T-helper 2 cell treated with Interferon-gamma antibody and Interleukin-4, amounts not matched to agents 5 μg/mL and 100 μg/mL, for 36 hours (primary cell): ENCODE measurements around the gene CCDC69.

Experiments
- DNase-seq: peaks from one replicate; pipeline ENCODE4 v3.0.0; 2021; ENCODE audit warnings: low spot score
- H3K27ac Mint-ChIP-seq: one replicate; pipeline ENCODE4 v1.8.0; 2021; ENCODE audit warnings: mild to moderate bottlenecking, mixed read lengths
- H3K27me3 Mint-ChIP-seq: one replicate; pipeline ENCODE4 v1.8.0; 2021; ENCODE audit warnings: low read depth, mixed read lengths
- H3K36me3 Mint-ChIP-seq: one replicate; pipeline ENCODE4 v1.8.0; 2021; ENCODE audit warnings: low read depth, mixed read lengths
- H3K4me1 Mint-ChIP-seq: one replicate; pipeline ENCODE4 v1.8.0; 2021; ENCODE audit warnings: low read depth, mixed read lengths
- H3K4me3 Mint-ChIP-seq: one replicate; pipeline ENCODE4 v1.8.0; 2022; ENCODE audit warnings: mild to moderate bottlenecking, moderate library complexity, mixed read lengths
- H3K9me3 Mint-ChIP-seq: one replicate; pipeline ENCODE4 v1.8.0; 2021; ENCODE audit warnings: mixed read lengths

CCDC69 gene

DNA sequence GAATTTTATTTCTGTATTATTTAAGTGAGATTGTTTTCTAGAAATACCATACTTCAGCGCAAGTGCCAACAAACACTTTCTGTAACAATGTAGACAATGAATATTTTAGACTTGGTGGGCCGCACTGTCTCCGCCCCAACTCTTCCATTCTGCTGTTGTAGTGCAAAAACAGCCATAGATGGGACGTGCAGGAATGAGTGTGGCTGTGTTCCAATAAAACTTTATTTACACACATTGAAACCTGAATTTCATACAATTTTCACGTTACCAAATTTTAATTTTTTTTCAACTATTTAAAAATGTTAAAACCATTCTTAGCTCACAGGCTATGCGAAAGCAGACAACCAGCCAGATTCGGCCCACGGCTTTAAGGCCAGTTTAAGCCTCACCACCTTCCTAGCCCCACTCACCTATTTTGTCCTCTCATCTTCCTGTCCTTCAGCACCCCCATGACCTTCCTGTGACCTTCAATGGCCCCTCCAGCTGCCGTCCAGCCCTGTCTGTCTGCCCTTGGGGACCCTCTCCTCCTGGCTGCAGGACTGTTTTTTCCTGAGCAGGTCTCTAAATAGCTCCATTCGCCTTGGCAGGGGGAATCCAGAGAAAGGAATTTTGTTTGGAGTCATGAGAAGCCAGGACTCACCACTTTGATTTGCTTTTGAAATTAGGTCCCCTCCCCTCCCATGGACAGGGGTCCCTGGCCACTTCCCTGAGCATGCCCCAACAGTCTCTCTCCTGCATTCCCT lies 55.1 kb downstream of the CCDC69 start:
- no peaks in the 10 kb centered on the region for H3K36me3 Mint-ChIP-seq
- H3K27me3 Mint-ChIP-seq, result no peaks in the 10 kb centered on the region
- H3K9me3 Mint-ChIP-seq, result no peaks in the 10 kb centered on the region
- H3K4me3 Mint-ChIP-seq, result no peak overlapping the region
- peaks cover 19% of the 10 kb centered on the region for H3K4me1 Mint-ChIP-seq
- no peak overlapping the region for H3K27ac Mint-ChIP-seq
- DNase-seq, result no peak

DNA sequence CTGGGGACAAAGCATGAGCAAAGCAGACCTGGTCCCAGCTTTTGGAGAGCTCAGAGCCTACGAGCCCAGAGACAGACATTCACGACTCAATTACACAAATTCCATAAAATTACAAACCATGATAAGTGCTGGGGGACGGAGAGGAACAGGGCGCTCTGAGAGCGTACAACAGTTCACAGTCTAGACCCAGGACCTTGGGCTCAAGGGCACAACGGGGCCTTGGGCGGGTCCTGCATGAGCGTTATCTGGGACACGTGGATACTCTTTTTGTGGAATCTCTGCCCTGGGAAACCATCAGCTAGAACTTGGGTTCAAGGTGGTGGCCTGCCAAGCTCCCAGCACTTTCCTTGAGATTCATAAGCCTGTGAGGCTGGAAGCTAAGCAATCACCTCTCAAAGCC lies 56.9 kb downstream of the CCDC69 start:
- Mint-ChIP-seq H3K27me3 (no peaks in the 10 kb centered on the region), H3K9me3 (no peaks in the 10 kb centered on the region), H3K4me3 (no peak overlapping the region), H3K4me1 (peaks cover 19% of the 10 kb centered on the region), H3K36me3 (no peaks in the 10 kb centered on the region), H3K27ac (no peak overlapping the region)
- DNase-seq, result no peak

DNA sequence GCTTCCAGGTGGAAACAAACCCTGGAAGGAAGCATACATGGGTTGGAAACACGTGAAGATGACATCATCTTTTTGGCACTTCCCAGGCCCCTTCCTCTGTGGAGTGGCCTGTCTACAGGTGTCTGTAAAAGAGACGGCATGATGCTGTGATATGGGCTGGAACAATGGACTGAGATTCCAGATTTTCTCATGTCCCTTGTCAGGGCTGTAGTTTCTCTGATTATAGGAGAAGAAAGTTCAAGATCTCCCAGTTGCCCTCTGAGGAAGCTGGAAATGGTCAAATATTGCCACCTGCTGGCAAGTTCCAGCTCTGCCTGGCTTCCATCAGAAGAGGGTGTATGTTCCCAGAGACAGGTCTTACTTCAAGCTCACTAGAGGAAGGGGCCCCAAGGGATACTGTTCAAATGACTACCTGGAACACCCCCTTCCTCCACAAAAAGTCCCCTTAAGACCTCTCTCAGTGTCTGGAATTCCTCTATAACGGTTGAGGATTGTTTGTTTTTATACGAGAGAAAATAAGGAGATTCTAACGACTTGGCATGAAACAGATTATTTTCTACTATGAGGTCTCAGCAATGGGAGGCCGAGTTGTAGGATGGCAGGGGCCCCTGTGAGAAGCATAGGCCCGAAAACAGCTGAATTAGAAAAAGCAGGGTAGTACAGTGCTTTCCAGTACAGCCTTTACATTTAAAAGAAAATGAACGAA lies 59.1 kb downstream of the CCDC69 start:
- no peak overlapping the region for H3K27ac Mint-ChIP-seq
- H3K4me1 Mint-ChIP-seq, result peaks cover 9% of the 10 kb centered on the region
- DNase-seq, result peak; percentile 68
- H3K27me3 Mint-ChIP-seq, result peaks cover 3% of the 10 kb centered on the region
- H3K4me3 Mint-ChIP-seq, result no peak overlapping the region
- no peaks in the 10 kb centered on the region for H3K36me3 Mint-ChIP-seq
- H3K9me3 Mint-ChIP-seq, result no peaks in the 10 kb centered on the region

DNA sequence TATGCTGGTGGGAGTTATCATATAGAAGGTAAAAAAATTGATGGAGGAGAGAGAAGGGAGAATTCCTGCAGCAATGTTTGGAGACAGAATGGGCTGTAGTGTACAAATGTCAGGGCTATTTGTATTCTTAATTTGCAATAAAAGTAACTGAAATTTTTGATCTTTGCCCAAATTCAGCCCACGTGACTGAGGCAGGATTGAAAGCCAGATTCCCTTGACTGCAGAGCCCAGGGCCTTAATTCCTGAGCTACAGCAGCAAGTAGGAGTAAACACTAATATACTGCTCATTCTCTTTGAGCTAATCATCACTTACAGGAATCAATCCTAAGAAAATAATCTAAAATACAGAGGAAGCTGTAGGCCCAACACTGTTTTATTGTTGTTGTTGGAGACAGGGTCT lies 61.1 kb downstream of the CCDC69 start:
- Mint-ChIP-seq H3K27me3 (peaks cover 3% of the 10 kb centered on the region), H3K9me3 (no peaks in the 10 kb centered on the region), H3K27ac (no peak overlapping the region), H3K4me3 (no peak overlapping the region), H3K4me1 (peaks cover 18% of the 10 kb centered on the region), H3K36me3 (no peaks in the 10 kb centered on the region)
- DNase-seq, result no peak

DNA sequence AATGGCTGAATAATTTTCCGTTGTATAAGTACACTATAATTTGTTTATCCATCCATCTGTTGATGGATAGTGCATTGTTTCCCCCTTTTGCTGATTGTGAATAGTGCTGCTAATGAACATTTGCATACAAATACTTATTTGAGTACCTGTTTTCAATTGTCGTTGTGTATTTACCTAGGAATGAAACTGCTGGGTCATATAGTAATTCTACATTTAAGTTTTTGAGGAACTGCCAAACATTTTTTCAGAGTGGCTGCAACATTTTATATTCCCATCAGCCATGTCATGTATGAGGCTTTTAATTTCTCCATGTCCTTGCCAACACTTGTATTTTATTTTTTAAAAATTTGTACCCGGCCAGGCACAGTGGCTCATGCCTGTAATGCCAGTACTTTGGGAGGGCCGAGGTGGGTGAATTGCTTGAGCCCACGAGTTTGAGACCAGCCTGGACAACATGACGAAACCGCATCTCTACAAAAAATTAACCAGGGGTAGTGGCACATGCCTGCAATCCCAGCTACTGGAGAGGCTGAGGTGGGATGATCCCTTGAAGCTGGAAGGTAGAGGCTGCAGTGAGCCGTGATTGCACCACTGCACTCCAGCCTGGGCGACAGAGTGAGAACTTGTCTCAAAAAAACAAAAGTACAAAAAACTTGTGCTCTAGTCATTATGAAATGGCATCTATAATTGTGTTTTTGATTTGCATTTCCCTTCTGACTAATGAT lies 64.1 kb downstream of the CCDC69 start:
- H3K4me1 Mint-ChIP-seq, result peaks cover 27% of the 10 kb centered on the region
- no peak for DNase-seq
- H3K27ac Mint-ChIP-seq, result no peak overlapping the region
- H3K9me3 Mint-ChIP-seq, result no peaks in the 10 kb centered on the region
- peak overlapping the region; percentile 52 for H3K4me3 Mint-ChIP-seq
- H3K36me3 Mint-ChIP-seq, result peaks cover 19% of the 10 kb centered on the region
- H3K27me3 Mint-ChIP-seq, result peaks cover 3% of the 10 kb centered on the region

DNA sequence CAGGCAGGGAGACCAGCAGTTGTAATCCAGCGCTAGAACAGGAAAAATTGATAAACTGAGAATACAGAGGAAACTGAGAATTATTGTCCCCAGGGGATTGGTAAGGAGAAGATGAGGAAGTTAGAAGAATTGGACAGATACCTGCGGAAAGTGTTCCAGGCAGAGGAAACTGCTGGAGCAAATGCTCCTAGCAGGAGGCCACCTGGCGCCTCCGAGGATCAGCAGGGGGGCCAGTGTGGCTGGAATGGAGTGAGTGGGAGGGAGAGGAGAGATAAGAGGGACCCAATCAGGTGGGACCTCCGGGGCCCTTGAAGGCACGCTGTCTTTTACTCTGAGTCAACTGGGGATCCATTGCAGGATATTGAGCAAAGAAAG lies 65.6 kb downstream of the CCDC69 start:
- no peak for DNase-seq
- H3K4me3 Mint-ChIP-seq, result peak overlapping the region; percentile 99
- no peaks in the 10 kb centered on the region for H3K9me3 Mint-ChIP-seq
- peaks cover 33% of the 10 kb centered on the region for H3K36me3 Mint-ChIP-seq
- H3K27me3 Mint-ChIP-seq, result peaks cover 3% of the 10 kb centered on the region
- peaks cover 37% of the 10 kb centered on the region for H3K4me1 Mint-ChIP-seq
- H3K27ac Mint-ChIP-seq, result peak overlapping the region; percentile 92

DNA sequence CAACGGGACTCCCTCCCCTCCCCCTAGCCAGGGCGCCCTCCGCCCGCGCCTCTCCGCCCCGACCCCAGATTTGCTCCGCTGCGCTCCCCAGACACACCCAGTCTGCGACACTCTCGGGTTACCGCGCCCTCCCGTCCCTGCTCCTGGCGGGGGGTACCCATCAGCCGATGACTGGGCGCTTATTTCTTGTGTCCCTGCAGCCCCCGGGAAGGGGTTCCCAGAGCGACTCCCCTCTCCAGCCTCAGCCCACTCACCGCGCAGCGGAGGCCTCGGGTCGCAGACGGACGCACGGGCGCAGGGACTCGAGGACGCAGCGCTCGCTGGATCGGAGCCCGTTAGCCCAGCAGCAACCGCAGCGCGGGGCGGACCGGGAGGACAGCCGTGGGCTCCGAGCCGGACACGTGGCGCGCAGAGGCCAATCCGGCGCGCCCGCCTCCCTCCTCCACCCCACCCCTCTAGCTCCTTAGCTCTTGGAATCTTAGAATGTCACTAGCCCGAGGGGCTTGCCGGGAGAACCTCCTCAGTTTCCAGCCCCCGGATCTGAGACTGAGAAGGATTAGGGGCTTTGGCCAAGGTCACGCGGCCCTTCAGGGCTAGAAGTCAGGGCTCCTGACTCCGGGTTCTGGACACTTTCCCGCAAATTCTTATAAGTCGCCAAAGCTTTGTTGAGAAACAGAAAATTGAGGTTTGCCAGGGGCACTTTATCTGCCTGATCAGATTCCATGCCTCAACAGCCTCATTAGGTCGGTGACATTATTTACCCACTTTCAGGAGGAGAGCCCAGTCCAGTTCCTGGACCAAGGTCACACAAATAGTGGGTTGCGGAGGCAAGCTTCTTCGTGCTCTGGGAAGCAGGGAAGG lies 66.2 kb downstream of the CCDC69 start, which contains the start of gene ANXA6:
Gene ANXA6 (minus strand): TSS at position 354 of the 861 bp plus-strand sequence. CDS start 9,878 bp downstream, outside the sequence.
- Mint-ChIP-seq H3K27ac (peak within 1 kb of the TSS; percentile 92), H3K9me3 (no peaks in the 10 kb centered on the region), H3K4me3 (peak within 1 kb of the TSS; percentile 99), H3K4me1 (peaks cover 43% of the 10 kb centered on the region), H3K27me3 (peaks cover 3% of the 10 kb centered on the region), H3K36me3 (peaks cover 39% of the 10 kb centered on the region)
- DNase-seq, result peak; percentile 71

DNA sequence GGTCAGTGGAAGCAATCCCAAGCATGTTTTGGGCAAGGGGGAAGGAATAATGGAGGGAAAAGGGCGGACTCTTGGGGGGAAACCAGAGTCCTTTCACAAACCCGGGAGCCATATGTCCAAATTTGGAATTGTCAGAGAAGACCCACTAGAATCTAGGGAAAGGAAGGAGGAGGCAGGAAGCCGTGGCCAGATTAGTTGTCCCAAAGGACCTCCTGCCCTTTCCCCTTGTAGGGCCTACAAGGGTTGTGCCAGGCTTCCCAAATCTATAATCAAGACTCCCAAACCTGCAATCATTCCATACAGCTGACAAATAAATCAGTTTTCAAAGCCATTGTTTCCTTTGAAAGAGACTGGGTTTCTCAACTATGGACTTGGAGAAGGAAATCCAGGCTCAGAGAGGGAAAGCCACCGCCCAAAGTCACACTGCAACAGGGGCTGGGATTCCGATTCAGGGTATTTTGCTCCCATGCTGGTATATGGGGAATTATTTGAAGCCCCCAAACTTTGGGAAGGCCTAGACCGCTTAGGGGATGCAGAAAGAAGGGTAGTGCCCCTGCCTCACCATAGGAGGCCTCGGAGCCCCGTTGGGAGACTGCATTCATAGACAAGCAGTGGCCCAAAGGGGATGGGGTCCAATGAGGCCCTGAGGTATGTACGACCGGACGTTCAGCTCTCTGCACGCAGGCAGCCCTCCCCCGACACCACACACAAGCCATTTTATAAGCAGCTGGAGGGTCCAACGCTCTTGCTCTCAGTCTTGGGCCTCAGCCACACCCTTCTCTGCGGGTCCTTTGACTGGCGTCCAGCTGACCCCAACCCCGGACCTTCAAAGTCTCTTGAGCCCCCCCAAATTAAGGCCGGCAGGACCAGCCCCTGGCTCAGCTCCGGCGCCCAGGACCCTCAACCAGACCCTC lies 67.1 kb downstream of the CCDC69 start:
- peak overlapping the region; percentile 99 for H3K4me3 Mint-ChIP-seq
- H3K4me1 Mint-ChIP-seq, result peaks cover 52% of the 10 kb centered on the region
- no peak for DNase-seq
- peaks cover 47% of the 10 kb centered on the region for H3K36me3 Mint-ChIP-seq
- H3K27ac Mint-ChIP-seq, result peak overlapping the region; percentile 92
- H3K27me3 Mint-ChIP-seq, result peaks cover 3% of the 10 kb centered on the region
- no peaks in the 10 kb centered on the region for H3K9me3 Mint-ChIP-seq

DNA sequence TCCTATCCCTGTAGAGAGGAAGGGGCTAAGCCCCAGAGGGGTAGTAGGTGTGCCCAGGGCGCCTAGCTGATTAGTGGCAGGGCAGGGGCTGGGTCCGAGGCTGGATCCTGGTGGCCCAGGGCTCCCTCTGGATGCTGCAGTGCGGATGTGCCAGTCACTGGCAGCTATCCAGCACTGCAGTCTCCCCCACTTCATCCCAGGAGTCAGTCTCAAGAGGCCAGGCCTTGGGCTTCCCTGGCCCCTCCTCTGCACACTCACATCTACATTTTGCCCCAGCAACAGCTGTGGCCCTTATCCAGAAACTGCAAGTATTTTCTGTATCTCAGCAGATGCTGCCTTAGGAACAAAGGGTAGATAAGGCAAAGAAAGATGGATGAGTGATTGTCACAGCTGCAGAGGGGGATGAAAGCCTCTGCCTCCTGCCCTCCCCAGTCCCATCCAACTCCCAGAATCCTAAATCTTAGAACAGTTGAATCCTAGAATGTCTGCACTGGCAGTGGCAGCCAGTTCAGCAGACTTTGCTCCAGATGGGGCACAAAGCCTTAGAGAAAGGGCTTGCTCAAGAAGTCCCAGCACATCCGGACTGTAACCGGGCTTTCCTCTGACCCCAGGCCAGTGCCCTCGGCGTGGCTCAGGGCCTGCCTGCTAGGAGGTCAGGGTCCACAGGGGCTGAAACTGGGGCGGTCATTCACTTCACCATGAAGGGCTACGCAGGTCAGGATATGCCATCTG lies 68.0 kb downstream of the CCDC69 start:
- H3K36me3 Mint-ChIP-seq, result peaks cover 53% of the 10 kb centered on the region
- H3K4me3 Mint-ChIP-seq, result peak overlapping the region; percentile 99
- no peaks in the 10 kb centered on the region for H3K9me3 Mint-ChIP-seq
- peaks cover 61% of the 10 kb centered on the region for H3K4me1 Mint-ChIP-seq
- H3K27ac Mint-ChIP-seq, result peak overlapping the region; percentile 92
- DNase-seq, result no peak
- peaks cover 3% of the 10 kb centered on the region for H3K27me3 Mint-ChIP-seq

DNA sequence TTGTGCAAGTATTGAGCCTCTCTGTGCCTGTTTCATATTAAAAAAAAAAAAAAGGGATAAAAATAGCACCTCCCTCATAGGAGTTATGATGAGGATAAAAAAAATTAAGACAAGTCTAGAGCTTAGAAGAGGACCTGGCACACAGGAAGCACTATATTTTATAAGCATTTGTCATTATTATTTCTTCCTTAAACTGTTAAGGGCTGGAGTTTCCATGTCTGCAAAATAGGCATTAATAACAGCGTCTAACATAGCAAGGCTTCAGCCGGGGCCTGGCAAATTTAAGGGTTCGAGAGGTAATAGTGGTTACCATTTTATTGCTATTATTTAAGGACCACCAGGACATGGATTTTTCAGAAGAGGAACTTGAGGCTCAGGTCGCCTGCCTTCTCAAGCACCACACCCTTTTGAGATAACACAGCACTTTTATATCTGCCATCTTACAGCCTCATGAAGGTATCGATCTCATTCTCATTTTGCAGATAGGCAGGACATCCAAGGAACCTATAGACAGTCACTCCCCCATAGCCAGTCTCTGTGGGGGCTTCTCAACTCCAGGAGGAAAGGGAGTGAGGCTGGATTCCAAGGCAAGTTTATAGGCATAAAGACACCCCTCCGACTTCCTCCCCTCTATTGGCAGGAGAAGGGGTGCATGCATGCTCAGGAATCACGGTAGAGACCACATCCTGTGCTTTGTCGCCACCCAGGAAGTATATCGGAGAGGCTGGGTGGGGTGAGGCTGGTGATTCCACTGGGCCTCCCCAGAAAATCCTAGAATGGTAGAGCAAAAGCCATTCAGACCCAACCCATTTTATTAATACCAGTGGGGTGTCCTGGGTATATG lies 68.7 kb downstream of the CCDC69 start:
- H3K9me3 Mint-ChIP-seq, result no peaks in the 10 kb centered on the region
- no peaks in the 10 kb centered on the region for H3K27me3 Mint-ChIP-seq
- peaks cover 56% of the 10 kb centered on the region for H3K36me3 Mint-ChIP-seq
- DNase-seq, result peak; percentile 55
- H3K4me1 Mint-ChIP-seq, result peaks cover 68% of the 10 kb centered on the region
- peak overlapping the region; percentile 92 for H3K27ac Mint-ChIP-seq
- peak overlapping the region; percentile 99 for H3K4me3 Mint-ChIP-seq

DNA sequence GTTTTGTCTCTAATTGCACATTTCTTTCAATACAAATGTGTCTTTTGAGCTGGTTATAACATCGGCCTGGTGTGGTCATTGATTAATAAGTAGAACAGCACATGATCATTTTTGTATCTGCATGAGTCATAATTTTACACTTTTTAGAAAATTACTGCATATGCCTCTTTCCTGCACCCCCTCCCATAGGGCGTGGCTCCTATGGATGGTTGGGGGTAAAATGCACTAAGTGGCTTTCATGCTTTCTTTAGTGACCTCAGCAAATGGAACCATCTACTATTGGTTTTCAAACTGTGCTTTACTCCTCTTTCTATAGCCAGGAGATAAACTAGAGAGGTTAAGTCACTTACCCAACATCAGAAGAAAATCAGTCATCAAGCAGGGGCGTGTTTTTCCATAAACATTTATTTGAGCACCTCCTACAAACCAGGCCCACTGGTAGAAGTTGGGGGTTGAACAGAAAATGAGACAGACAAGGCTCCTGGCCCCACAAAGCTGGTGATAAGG lies 70.1 kb downstream of the CCDC69 start:
- H3K27ac Mint-ChIP-seq, result peak overlapping the region; percentile 90
- no peaks in the 10 kb centered on the region for H3K9me3 Mint-ChIP-seq
- H3K4me1 Mint-ChIP-seq, result peaks cover 76% of the 10 kb centered on the region
- peak overlapping the region; percentile 99 for H3K4me3 Mint-ChIP-seq
- H3K27me3 Mint-ChIP-seq, result no peaks in the 10 kb centered on the region
- peak; percentile 65 for DNase-seq
- H3K36me3 Mint-ChIP-seq, result peaks cover 60% of the 10 kb centered on the region
